Tibial nerve (tissue), 4 donors: ENCODE measurements around the gene CPB2.

Experiments used
- CTCF ChIP-seq, 5 experiments: fragments of 200-600 bp in 3 of 5; fragments of 450-650 bp in 2 of 5; sonication (generic) in 3 of 5; IDR thresholded peaks; one replicate each; pipeline ENCODE4 v1.5.1; 2016 to 2019; ENCODE audit warnings: antibody characterized with exemption in 5 of 5, mild to moderate bottlenecking in 3 of 5, moderate library complexity in 2 of 5
- EP300 ChIP-seq, 2 donors: sonication (generic); formaldehyde crosslinking; IDR thresholded peaks; one replicate each; pipeline ENCODE4 v1.6.1; 2017; ENCODE audit warnings: antibody characterized with exemption in 2 of 2, mild to moderate bottlenecking in 1 of 2

GRCh38 chr13:46136688-46137087 lies 31.9 kb upstream of the CPB2 start:
- TF ChIP-seq CTCF (IDR thresholded peaks at IDR 0.05) (no peak), EP300 (IDR thresholded peaks at IDR 0.05) (no peak)
